IMR-90 (cell line): Measurements from ENCODE around the gene REC114. TPM values are rescaled to one million over a fixed set of nuclear protein-coding genes. Genes with fewer than 3 reads are reported as not detected.

Experiments used
- ATAC-seq: fragments of 200-7000 bp; cut with Tn5 transposase; 2 replicates; pipeline ENCODE4 v1.9.1; 2020; ENCODE audit warnings: low read depth, mild to moderate bottlenecking, moderate library complexity
- BruUV-seq: library from RNA; stranded (reverse); fragments of 400-500 nt; replicated peaks from 2 replicates; lab custom pipeline; 2021; lab: Mats Ljungman, UMichigan
- CTCF ChIA-PET: fragments of 300-600 bp; formaldehyde crosslinking; extraction: SDS; loops from one replicate; lab custom pipeline; 2021; ENCODE audit warnings: antibody characterized with exemption; lab: Yijun Ruan, JAX
- POLR2A ChIA-PET: fragments of 300-600 bp; sonication (Branson Sonifier 250); formaldehyde crosslinking; loops from one replicate; lab custom pipeline; 2022; ENCODE audit warnings: antibody characterized with exemption; ENCODE audit not compliant: unreplicated experiment; lab: Charles Lee
- DNase-seq: peaks from one replicate; pipeline ENCODE4 v3.0.0; 2013
- H2AFZ ChIP-seq: replicated peaks from 2 replicates; pipeline ENCODE3; 2013; ENCODE audit warnings: low read length, mild to moderate bottlenecking; ENCODE audit not compliant: poor library complexity
- H2AK5ac ChIP-seq: 2 replicates; pipeline ENCODE4 v1.6.1; 2013; ENCODE audit warnings: low read depth, low read length, inconsistent platforms
- H2AK9ac ChIP-seq: replicated peaks from 2 replicates; pipeline ENCODE3; 2013; ENCODE audit warnings: mild to moderate bottlenecking, low read depth, low read length, moderate library complexity; ENCODE audit not compliant: poor library complexity
- H2BK120ac ChIP-seq: 2 replicates; pipeline ENCODE4 v1.6.1; 2013; ENCODE audit warnings: low read depth, low read length, inconsistent platforms
- H2BK15ac ChIP-seq: 3 replicates; pipeline ENCODE4 v1.6.1; 2013; ENCODE audit warnings: low read depth, low read length, inconsistent platforms
- H2BK20ac ChIP-seq: 2 replicates; pipeline ENCODE4 v1.6.1; 2013; ENCODE audit warnings: low read depth, mild to moderate bottlenecking, inconsistent platforms, low read length, moderate library complexity
- H2BK5ac ChIP-seq: 2 replicates; pipeline ENCODE4 v1.6.1; 2013; ENCODE audit warnings: mild to moderate bottlenecking, low read depth, low read length, inconsistent platforms; ENCODE audit not compliant: poor library complexity, severe bottlenecking
- H3K14ac ChIP-seq: replicated peaks from 2 replicates; pipeline ENCODE4 v1.6.1; 2013; ENCODE audit warnings: low read depth, low read length, inconsistent platforms
- H3K18ac ChIP-seq: 2 replicates; pipeline ENCODE4 v1.6.1; 2013; ENCODE audit warnings: low read depth, low read length, control low read depth
- H3K23ac ChIP-seq: 2 replicates; pipeline ENCODE4 v1.6.1; 2013; ENCODE audit warnings: low read depth, low read length, inconsistent platforms
- H3K27ac ChIP-seq: 2 replicates; pipeline ENCODE4 v1.5.1; 2013; ENCODE audit warnings: mild to moderate bottlenecking, control low read depth, low read length; ENCODE audit not compliant: insufficient read depth
- H3K27me3 ChIP-seq: 2 replicates; pipeline ENCODE4 v1.6.1; 2013; ENCODE audit warnings: low read length; ENCODE audit not compliant: control insufficient read depth, insufficient read depth
- H3K36me3 ChIP-seq: 2 replicates; pipeline ENCODE4 v1.6.1; 2013; ENCODE audit warnings: low read length, mixed read lengths; ENCODE audit not compliant: control insufficient read depth, insufficient read depth
- H3K4ac ChIP-seq: 2 replicates; pipeline ENCODE4 v1.6.1; 2013; ENCODE audit warnings: low read depth, low read length, inconsistent platforms
- H3K4me1 ChIP-seq: 2 replicates; pipeline ENCODE4 v1.6.1; 2013; ENCODE audit warnings: low read length, mixed read lengths; ENCODE audit not compliant: control insufficient read depth, insufficient read depth
- H3K4me2 ChIP-seq: 2 replicates; pipeline ENCODE4 v1.6.1; 2013; ENCODE audit warnings: low read depth, mild to moderate bottlenecking, control low read depth, low read length, moderate library complexity
- H3K4me3 ChIP-seq: 2 replicates; pipeline ENCODE4 v1.5.1; 2013; ENCODE audit warnings: low read depth, mild to moderate bottlenecking, control low read depth, low read length, moderate library complexity; ENCODE audit not compliant: insufficient read depth
- H3K56ac ChIP-seq: 2 replicates; pipeline ENCODE4 v1.6.1; 2013; ENCODE audit warnings: low read length, inconsistent platforms; ENCODE audit not compliant: insufficient read depth; ENCODE audit errors: extremely low read depth
- H3K79me1 ChIP-seq, 2 experiments: 2 replicates each; pipeline ENCODE4 v1.6.1; 2013; ENCODE audit warnings: low read length in 2 of 2, inconsistent platforms in 1 of 2, low read depth in 1 of 2
- H3K9ac ChIP-seq: 2 replicates; pipeline ENCODE4 v1.6.1; 2013; ENCODE audit warnings: low read depth, low read length, control low read depth
- H3K9me1 ChIP-seq: 2 replicates; pipeline ENCODE4 v1.6.1; 2013; ENCODE audit warnings: low read length, inconsistent platforms; ENCODE audit not compliant: insufficient read depth
- H3K9me3 ChIP-seq: 2 replicates; pipeline ENCODE4 v1.6.1; 2013; ENCODE audit warnings: low read length; ENCODE audit not compliant: control insufficient read depth, insufficient read depth
- H4K20me1 ChIP-seq: 2 replicates; pipeline ENCODE4 v1.6.1; 2013; ENCODE audit warnings: low read length, inconsistent platforms; ENCODE audit not compliant: insufficient read depth
- H4K5ac ChIP-seq: 2 replicates; pipeline ENCODE4 v1.6.1; 2013; ENCODE audit warnings: mild to moderate bottlenecking, low read depth, low read length, control low read depth
- H4K8ac ChIP-seq, 2 experiments: 2 replicates each; pipeline ENCODE4 v1.6.1; 2013; ENCODE audit warnings: low read depth in 2 of 2, low read length in 2 of 2, control low read depth in 1 of 2, inconsistent platforms in 1 of 2
- H4K91ac ChIP-seq: 2 replicates; pipeline ENCODE4 v1.6.1; 2013; ENCODE audit warnings: low read depth, low read length, inconsistent platforms; ENCODE audit not compliant: insufficient read depth
- BHLHE40 ChIP-seq: fragments of 150-350 bp; IDR thresholded peaks from 2 replicates; pipeline ENCODE4 v1.6.1; 2016; ENCODE audit warnings: mild to moderate bottlenecking, low read depth, low read length
- CEBPB ChIP-seq: IDR thresholded peaks from 2 replicates; pipeline ENCODE4 v1.6.1; 2012; ENCODE audit warnings: low read depth, low read length, improper control_type of control experiment
- CHD1 ChIP-seq: IDR thresholded peaks from 2 replicates; pipeline ENCODE4 v1.6.1; 2012; ENCODE audit warnings: low read depth, low read length, improper control_type of control experiment
- CTCF ChIP-seq: conservative IDR thresholded peaks from 2 replicates; pipeline ENCODE4 v1.5.1; 2012; ENCODE audit warnings: mild to moderate bottlenecking, low read depth, low read length, improper control_type of control experiment
- ELK1 ChIP-seq: fragments of 150-350 bp; IDR thresholded peaks from 2 replicates; pipeline ENCODE4 v1.6.1; 2016; ENCODE audit warnings: low read depth, mild to moderate bottlenecking, low read length, moderate library complexity, borderline replicate concordance
- FOS ChIP-seq: fragments of 150-350 bp; IDR thresholded peaks from 2 replicates; pipeline ENCODE4 v1.6.1; 2016; ENCODE audit warnings: low read depth, low read length
- MAFK ChIP-seq: IDR thresholded peaks from 2 replicates; pipeline ENCODE4 v1.6.1; 2012; ENCODE audit warnings: low read depth, low read length, improper control_type of control experiment
- MAZ ChIP-seq: IDR thresholded peaks from 2 replicates; pipeline ENCODE4 v1.6.1; 2012; ENCODE audit warnings: low read depth, mild to moderate bottlenecking, low read length, improper control_type of control experiment, moderate library complexity, borderline replicate concordance
- MXI1 ChIP-seq: IDR thresholded peaks from 2 replicates; pipeline ENCODE4 v1.6.1; 2012; ENCODE audit warnings: low read depth, mild to moderate bottlenecking, low read length, moderate library complexity, borderline replicate concordance
- NFE2L2 ChIP-seq: fragments of 150-350 bp; IDR thresholded peaks from 2 replicates; pipeline ENCODE4 v1.6.1; 2016; ENCODE audit warnings: low read depth, mild to moderate bottlenecking, low read length
- POLR2A ChIP-seq: IDR thresholded peaks from 2 replicates; pipeline ENCODE4 v1.6.1; 2012; ENCODE audit warnings: mild to moderate bottlenecking, low read depth, low read length
- RAD21 ChIP-seq: IDR thresholded peaks from 2 replicates; pipeline ENCODE4 v1.6.1; 2012; ENCODE audit warnings: low read length, improper control_type of control experiment
- RCOR1 ChIP-seq: IDR thresholded peaks from 2 replicates; pipeline ENCODE4 v1.6.1; 2012; ENCODE audit warnings: mild to moderate bottlenecking, low read length, improper control_type of control experiment; ENCODE audit not compliant: insufficient replicate concordance
- RFX5 ChIP-seq: IDR thresholded peaks from 2 replicates; pipeline ENCODE4 v1.8.0; 2012; ENCODE audit warnings: low read depth, mild to moderate bottlenecking, low read length, moderate library complexity
- SMC3 ChIP-seq: fragments of 150-350 bp; IDR thresholded peaks from 2 replicates; pipeline ENCODE4 v1.6.1; 2016; ENCODE audit warnings: low read depth, mild to moderate bottlenecking, antibody characterized with exemption, low read length, moderate library complexity
- USF2 ChIP-seq: fragments of 150-350 bp; IDR thresholded peaks from 2 replicates; pipeline ENCODE4 v1.6.1; 2017; ENCODE audit warnings: mild to moderate bottlenecking, antibody characterized with exemption, low read length, low read depth
- dilution Hi-C: fragments of 300-500 bp; cut with HindIII; formaldehyde crosslinking; loops from one replicate; pipeline ENCODE4 v1.14.3; 2018; ENCODE audit warnings: low sequenced_read_pairs; ENCODE audit not compliant: unreplicated experiment
- in situ Hi-C: fragments of 300-500 bp; cut with MboI; formaldehyde crosslinking; loops from 3 replicates; pipeline ENCODE4 v1.14.3; 2019; ENCODE audit warnings: low sequenced_read_pairs, inconsistent platforms, mixed read lengths
- intact Hi-C: fragments of 100-400 bp; cut with micrococcal nuclease; formaldehyde crosslinking; loops from 2 replicates; pipeline ENCODE4 v1.10.0; 2022
- polyA plus RNA-seq, 3 experiments: library from polyadenylated mRNA; depleted of rRNA; stranded (reverse); fragments of >200 nt; gene quantifications; 2 replicates each; pipeline ENCODE4 v1.2.3, GENCODE V29; 2012; ENCODE audit warnings: low replicate concordance in 1 of 3
- total RNA-seq: library from RNA; depleted of rRNA; stranded (reverse); fragments of >200 nt; gene quantifications from 2 replicates; pipeline ENCODE4 v1.2.3, GENCODE V29; 2012

The REC114 gene
- total and polyA plus RNA-seq, 2 of the 4 experiments (the other 2 are of a cell fraction), result not detected

DNA sequence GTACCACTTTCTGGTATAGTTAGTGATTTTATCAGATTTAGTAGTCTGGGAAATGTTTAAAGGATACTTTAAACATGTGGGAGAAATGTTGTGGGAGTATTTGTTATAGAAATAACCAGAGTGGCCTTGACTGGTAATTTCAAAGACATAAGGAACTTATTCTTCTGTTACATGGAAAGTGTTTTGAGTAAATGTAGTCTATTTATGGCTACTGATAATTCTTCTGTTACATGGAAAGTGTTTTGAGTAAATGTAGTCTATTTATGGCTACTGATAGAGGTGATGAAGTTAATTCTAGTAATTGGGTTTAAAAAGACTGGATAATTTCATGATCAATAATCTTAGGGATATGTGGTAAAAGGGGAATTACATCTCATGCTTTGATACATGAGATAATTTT is 17.7 kb downstream of the REC114 start:
- H3K4me3 ChIP-seq, result no peak overlapping the region
- DNase-seq, result no peak
- in situ Hi-C loops, result no loop called here
- BruUV-seq, result no TSS peak
- no peaks in the 10 kb centered on the region for H3K9me3 ChIP-seq
- no peaks in the 10 kb centered on the region for H3K4me1 ChIP-seq
- H3K14ac ChIP-seq, result no peak overlapping the region
- H3K23ac ChIP-seq, result no peak overlapping the region
- H3K4me2 ChIP-seq, result no peak overlapping the region
- H2BK20ac ChIP-seq, result no peak overlapping the region
- H3K9me1 ChIP-seq, result no peaks in the 10 kb centered on the region
- no peaks in the 10 kb centered on the region for H3K36me3 ChIP-seq
- ATAC-seq, result no peak
- dilution Hi-C loops, result no loop called here
- H4K8ac ChIP-seq, result no peak overlapping the region
- no peak overlapping the region for H2AK5ac ChIP-seq
- no peaks in the 10 kb centered on the region for H3K79me1 ChIP-seq
- POLR2A ChIA-PET, result no interaction called here
- H2AK9ac ChIP-seq, result no peak overlapping the region
- H3K56ac ChIP-seq, result no peak overlapping the region
- no peak overlapping the region for H4K91ac ChIP-seq
- H3K27ac ChIP-seq, result no peak overlapping the region
- H3K4ac ChIP-seq, result no peak overlapping the region
- no peak for TF ChIP-seq RAD21
- TF ChIP-seq CTCF, result no peak
- no peak for TF ChIP-seq CEBPB
- no peak for TF ChIP-seq CHD1
- TF ChIP-seq RCOR1, result no peak
- no peak for TF ChIP-seq BHLHE40
- no peak for TF ChIP-seq SMC3
- no peak for TF ChIP-seq ELK1
- TF ChIP-seq USF2, result no peak
- no peak for TF ChIP-seq MAZ
- TF ChIP-seq POLR2A, result no peak
- no peak for TF ChIP-seq MAFK
- TF ChIP-seq NFE2L2, result no peak
- no peak for TF ChIP-seq MXI1
- no peak for TF ChIP-seq FOS
- no peak for TF ChIP-seq RFX5
- H3K9ac ChIP-seq, result no peak overlapping the region
- CTCF ChIA-PET, result no interaction called here
- peaks cover 8% of the 10 kb centered on the region for H3K27me3 ChIP-seq
- no peak overlapping the region for H4K5ac ChIP-seq
- H4K20me1 ChIP-seq, result no peaks in the 10 kb centered on the region
- intact Hi-C loops, result no loop called here
- no peak overlapping the region for H2BK120ac ChIP-seq
- no peak overlapping the region for H3K18ac ChIP-seq
- H2AFZ ChIP-seq, result no peak overlapping the region
- no peak overlapping the region for H2BK15ac ChIP-seq
- H2BK5ac ChIP-seq, result no peak overlapping the region
